ENCODE measurements around the gene GLRA2. TPM values are rescaled to one million over a fixed set of nuclear protein-coding genes. Genes with fewer than 3 reads are reported as not detected.

GLRA2 gene
- not detected in 5 replicates for total RNA-seq (2022; extraction: Qiagen RNA extraction; ENCODE audit: low read depth)

GRCh38 chrX:14529290-14529989, at the start of gene GLRA2:
Gene GLRA2, plus strand, starts transcription at chrX:14529536. Its CDS starts 522 bp downstream, at chrX:14530058.

All from A549 treated with DMSO at 1 μM for 4 hours (cell line).